HepG2 (cell line): ENCODE measurements around the gene USP38. TPM values are rescaled to one million over a fixed set of nuclear protein-coding genes. Genes with fewer than 3 reads are reported as not detected.
A peak's percentile ranks its signal among the peaks of the same experiment; 100 is the strongest.

ENCODE experiments used
- AFF4 ChIP-seq: sonication (generic); formaldehyde crosslinking; IDR thresholded peaks from 2 replicates; pipeline ENCODE4 v1.4.0; 2020; ENCODE audit warnings: missing genetic modification reagents
- CREB1 ChIP-seq, 2 experiments: fragments of 450-650 bp in 1 of 2; IDR thresholded peaks; 2 replicates each; pipeline ENCODE4 v1.6.1; 2016 to 2017; ENCODE audit warnings: control low read depth in 1 of 2, mild to moderate bottlenecking in 1 of 2, missing compliant biosample characterization in 1 of 2, missing genetic modification characterization in 1 of 2
- ERF ChIP-seq: IDR thresholded peaks from 2 replicates; pipeline ENCODE4 v1.6.1; 2018; ENCODE audit warnings: missing biosample characterization, missing genetic modification reagents
- GZF1 ChIP-seq: sonication (generic); formaldehyde crosslinking; IDR thresholded peaks from 2 replicates; pipeline ENCODE4 v1.5.1; 2020; ENCODE audit warnings: mild to moderate bottlenecking, missing genetic modification reagents
- HOXA5 ChIP-seq: sonication (generic); formaldehyde crosslinking; IDR thresholded peaks from 2 replicates; pipeline ENCODE4 v1.4.0; 2020; ENCODE audit warnings: missing genetic modification reagents
- MED1 ChIP-seq: sonication (generic); formaldehyde crosslinking; IDR thresholded peaks from 2 replicates; pipeline ENCODE4 v1.4.0; 2020; ENCODE audit warnings: missing genetic modification reagents
- NCOR1 ChIP-seq: fragments of 200-600 bp; sonication (generic); IDR thresholded peaks from 2 replicates; pipeline ENCODE4 v1.7.0; 2017; ENCODE audit warnings: antibody characterized with exemption, low read length, borderline replicate concordance
- NR2F1 ChIP-seq, 2 experiments: fragments of 450-650 bp in 1 of 2; formaldehyde crosslinking in 1 of 2; IDR thresholded peaks; 2 replicates each; pipeline versions ENCODE4 v1.5.0 to v1.6.1; 2016 to 2020; ENCODE audit warnings: mild to moderate bottlenecking in 1 of 2, missing compliant biosample characterization in 1 of 2, missing genetic modification reagents in 1 of 2, moderate library complexity in 1 of 2
- NRL ChIP-seq: sonication (generic); formaldehyde crosslinking; IDR thresholded peaks from 2 replicates; pipeline ENCODE4 v1.5.0; 2020; ENCODE audit warnings: missing genetic modification reagents, mild to moderate bottlenecking, moderate library complexity, borderline replicate concordance
- PRDM15 ChIP-seq: sonication (generic); formaldehyde crosslinking; IDR thresholded peaks from 2 replicates; pipeline ENCODE4 v1.4.0; 2020; ENCODE audit warnings: missing genetic modification reagents
- SIN3A ChIP-seq: IDR thresholded peaks from 2 replicates; pipeline ENCODE4 v1.6.1; 2011; ENCODE audit warnings: low read depth, mild to moderate bottlenecking, control low read depth, low read length, borderline replicate concordance
- TBL1XR1 ChIP-seq: fragments of 150-350 bp; IDR thresholded peaks from 2 replicates; pipeline ENCODE4 v1.6.1; 2014; ENCODE audit warnings: borderline replicate concordance, low read length; ENCODE audit not compliant: partially characterized antibody
- TBP ChIP-seq: sonication (generic); formaldehyde crosslinking; IDR thresholded peaks from 2 replicates; pipeline ENCODE4 v1.5.0; 2020; ENCODE audit warnings: missing genetic modification reagents
- TP53 ChIP-seq: sonication (generic); formaldehyde crosslinking; conservative IDR thresholded peaks from 2 replicates; pipeline ENCODE4 v1.4.0; 2020; ENCODE audit warnings: missing genetic modification reagents
- TRIM24 ChIP-seq: sonication (generic); formaldehyde crosslinking; IDR thresholded peaks from 2 replicates; pipeline ENCODE4 v1.8.0; 2022; ENCODE audit warnings: mild to moderate bottlenecking, missing genetic modification reagents
- ZBTB38 ChIP-seq: sonication (generic); formaldehyde crosslinking; IDR thresholded peaks from 2 replicates; pipeline ENCODE4 v1.5.1; 2020; ENCODE audit warnings: mild to moderate bottlenecking, missing genetic modification reagents
- ZNF260 ChIP-seq: sonication (generic); formaldehyde crosslinking; IDR thresholded peaks from 2 replicates; pipeline ENCODE4 v1.4.0; 2020; ENCODE audit warnings: missing genetic modification reagents, low read depth, mild to moderate bottlenecking, borderline replicate concordance
- ZNF326 ChIP-seq: sonication (generic); formaldehyde crosslinking; IDR thresholded peaks from 2 replicates; pipeline ENCODE4 v1.4.0; 2020; ENCODE audit warnings: missing genetic modification reagents, borderline replicate concordance
- ZNF34 ChIP-seq: sonication (generic); formaldehyde crosslinking; IDR thresholded peaks from 2 replicates; pipeline ENCODE4 v1.4.0; 2020; ENCODE audit warnings: mild to moderate bottlenecking, missing genetic modification reagents, borderline replicate concordance
- ZNF710 ChIP-seq: sonication (generic); formaldehyde crosslinking; IDR thresholded peaks from 2 replicates; pipeline ENCODE4 v1.5.0; 2020; ENCODE audit warnings: mild to moderate bottlenecking, missing genetic modification reagents, borderline replicate concordance
- ZNF878 ChIP-seq: sonication (generic); formaldehyde crosslinking; IDR thresholded peaks from 2 replicates; pipeline ENCODE4 v1.8.1; 2023; ENCODE audit warnings: mild to moderate bottlenecking, missing genetic modification reagents, moderate library complexity
- polyA plus RNA-seq, 8 experiments: library from polyadenylated mRNA; depleted of rRNA in 3 of 8; stranded (reverse) in 7 of 8; unstranded in 1 of 8; fragments of >200 nt; fragmentation: Illumina TruSeq in 4 of 8; extraction: Trizol in 4 of 8; gene quantifications; 2 replicates each; pipeline versions ENCODE4 v1.2.1 to v1.2.3, GENCODE V29; 2011 to 2016; ENCODE audit warnings: low read depth in 4 of 8, missing spikeins in 1 of 8, mixed read lengths in 1 of 8; ENCODE audit not compliant: insufficient read depth in 1 of 8
- total RNA-seq, 5 experiments: library from RNA; depleted of rRNA; stranded (reverse); fragments of >200 nt; fragmentation: Illumina TruSeq; extraction: Trizol; gene quantifications; 2 replicates each; pipeline ENCODE4 v1.2.3, GENCODE V29; 2016; ENCODE audit warnings: low read depth in 1 of 5

USP38 gene
- total and polyA plus RNA-seq, 2 of the 13 experiments (the other 11 are each of a cell fraction or from before 2014, with no cell fraction given) = 4.5 to 11.8 TPM

GRCh38 chr4:143225167-143225566, 40.5 kb downstream of the USP38 start (continued):
- TF ChIP-seq ZNF710 (CRISPR knock-in tag) = peak; percentile 77; the same call in 1 of the 2 replicates
- TF ChIP-seq ZNF34 (CRISPR knock-in tag) = no peak
- no peak for TF ChIP-seq TP53 (CRISPR knock-in tag)
- no peak; the same call in 1 of the 2 replicates for TF ChIP-seq ZNF878 (CRISPR knock-in tag)
- TF ChIP-seq AFF4 (CRISPR knock-in tag) = no peak
- TF ChIP-seq TBP (CRISPR knock-in tag) = no peak
- TF ChIP-seq NR2F1 (CRISPR knock-in tag; IDR thresholded peaks at IDR 0.05) = peak; percentile 65 to 86
- peak; percentile 79 for TF ChIP-seq MED1 (CRISPR knock-in tag)
- TF ChIP-seq NRL (CRISPR knock-in tag) = no peak
- no peak for TF ChIP-seq GZF1 (CRISPR knock-in tag)
- TF ChIP-seq HOXA5 (CRISPR knock-in tag) = 0 out of 2 replicates have a peak, but pooled peaks have one; percentile 42
- no peak for TF ChIP-seq TBL1XR1
- TF ChIP-seq ZNF260 (CRISPR knock-in tag) = no peak
- peak; percentile 73; the same call in 1 of the 2 replicates for TF ChIP-seq NCOR1
- TF ChIP-seq ZNF326 (CRISPR knock-in tag) = no peak
- TF ChIP-seq SIN3A = 0 out of 2 replicates have a peak, but pooled peaks have one; percentile 52
- 0 out of 2 replicates have a peak, but pooled peaks have one; percentile 28 for TF ChIP-seq TRIM24
- TF ChIP-seq CREB1 (IDR thresholded peaks at IDR 0.05) = peak; percentile 39
- peak; percentile 59 for TF ChIP-seq CREB1 (CRISPR knock-in tag; IDR thresholded peaks at IDR 0.05)
- TF ChIP-seq ZBTB38 (CRISPR knock-in tag) = no peak
- peak; percentile 34; the same call in 1 of the 2 replicates for TF ChIP-seq PRDM15 (CRISPR knock-in tag)
- peak; percentile 68; the same call in 1 of the 2 replicates for TF ChIP-seq ERF
